ENCODE data around the gene IDI1. TPM values are rescaled to one million over a fixed set of nuclear protein-coding genes. Genes with fewer than 3 reads are reported as not detected.

The IDI1 gene
- polyA plus RNA-seq, 1 of the 3 experiments (the other 2 are of a cell fraction) = 15.9 TPM

GRCh38 chr10:1003884-1004670 is 44.8 kb downstream of the IDI1 start:
- 100% methylated on average over 3 of the region's 9 CpGs for WGBS (ENCODE audit: low lambda C conversion rate)
- TF ChIP-seq REST (IDR thresholded peaks at IDR 0.05; ENCODE audit: low read depth, low read length) (no peak), TCF12 (IDR thresholded peaks at IDR 0.05) (no peak), RCOR1 (IDR thresholded peaks at IDR 0.05; ENCODE audit: low read length) (no peak), ZBTB33 (IDR thresholded peaks at IDR 0.05; ENCODE audit: borderline replicate concordance, low read depth) (no peak), IRF3 (IDR thresholded peaks at IDR 0.05; ENCODE audit: low read depth, low read length) (no peak), RAD21 (IDR thresholded peaks at IDR 0.05; ENCODE audit: low read length) (no peak), GATA2 (CRISPR knock-in tag; IDR thresholded peaks at IDR 0.05) (no peak), MEF2A (IDR thresholded peaks at IDR 0.05; ENCODE audit: borderline replicate concordance, low read depth) (no peak)
- Histone ChIP-seq H3F3A (replicated peaks; ENCODE audit: insufficient read depth) (no peaks in the 10 kb centered on the region), H4K20me1 (ENCODE audit: insufficient read depth) (peaks cover 31% of the 10 kb centered on the region; the same call in 1 of the 2 replicates), H3K4me1 (ENCODE audit: control insufficient read depth in 1 of 2, insufficient read depth in 2 of 2, low read depth in 1 of 2, low read length in 1 of 2) (peaks cover 0 to 6% of the 10 kb centered on the region in 2 experiments; a peak in 1 of 4 replicates), H3K9me2 (no peaks in the 10 kb centered on the region), H3K27me3 (ENCODE audit: insufficient read depth) (no peaks in the 10 kb centered on the region), H2AFZ (ENCODE audit: low read depth) (no peak overlapping the region), H3K36me3 (replicated peaks in 1 of 2; ENCODE audit: control insufficient read depth in 1 of 2, insufficient read depth in 2 of 2, low read length in 1 of 2) (peaks cover 88 to 90% of the 10 kb centered on the region in 2 experiments), H3K9me3 (no peaks in the 10 kb centered on the region), H3K79me2 (ENCODE audit: insufficient read depth) (peaks cover 68% of the 10 kb centered on the region), H3K9ac (no peak overlapping the region), H3K27ac (ENCODE audit: low read depth in 2 of 2, low read length in 1 of 2) (no peak overlapping the region), H3K4me2 (no peak overlapping the region), H3K4me3 (ENCODE audit: low read depth in 2 of 2, low read length in 1 of 2) (no peak overlapping the region)
- POLR2A ChIA-PET = interaction anchor here (1.1 to 1.5 kb wide), 2 partner anchors 14 to 16 kb away, joined by 3 to 4 read pairs; partner anchors contain the start of gene GTPBP4
- DNase-seq = no peak
- CTCF ChIA-PET = no interaction called here
